Globus pallidus (tissue), 1 donor: ENCODE measurements around the gene CDK19.
"Not testable (repeated sequence)": the region's sequence is repeated elsewhere in the genome, so short reads cannot be mapped to it uniquely, and the experiment has no call there.

Experiments
- DNase-seq: peaks from one replicate; pipeline ENCODE4 v3.0.0-alpha.2; 2015; ENCODE audit warnings: low spot score

CDK19 gene

GRCh38 chr6:110577596-110578167 lies 237.6 kb downstream of the CDK19 start:
- not testable (repeated sequence) for DNase-seq

DNA sequence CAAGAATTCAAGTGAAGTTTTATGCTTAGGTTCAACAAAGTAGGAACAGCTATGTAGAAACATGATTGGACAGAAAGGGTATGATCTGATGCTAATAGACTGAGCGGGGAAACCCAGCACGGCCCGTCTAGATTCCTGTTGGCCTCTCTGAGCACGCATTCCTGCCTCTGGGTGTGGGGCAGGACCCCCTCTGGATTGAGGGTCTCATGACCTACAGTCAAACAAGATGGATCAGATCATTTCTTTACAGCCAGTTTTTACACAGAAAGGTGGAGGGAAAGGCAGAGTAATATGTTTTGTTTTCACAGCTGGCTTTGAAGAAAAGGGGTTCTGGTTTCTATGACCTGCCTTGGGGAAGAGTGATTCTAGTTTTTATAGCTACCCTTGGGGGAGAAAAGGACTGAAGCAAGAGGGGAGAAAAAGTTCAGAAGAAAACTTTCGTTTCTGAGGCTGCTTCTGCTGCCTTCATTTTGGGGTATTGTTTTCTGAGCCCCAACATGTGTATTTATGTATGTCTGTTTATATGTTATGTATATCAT lies 239.3 kb downstream of the CDK19 start:
- no peak for DNase-seq

- no peak for DNase-seq
Observed at GRCh38 chr6:110574817-110575216, 240.5 kb downstream of the CDK19 start.

DNA sequence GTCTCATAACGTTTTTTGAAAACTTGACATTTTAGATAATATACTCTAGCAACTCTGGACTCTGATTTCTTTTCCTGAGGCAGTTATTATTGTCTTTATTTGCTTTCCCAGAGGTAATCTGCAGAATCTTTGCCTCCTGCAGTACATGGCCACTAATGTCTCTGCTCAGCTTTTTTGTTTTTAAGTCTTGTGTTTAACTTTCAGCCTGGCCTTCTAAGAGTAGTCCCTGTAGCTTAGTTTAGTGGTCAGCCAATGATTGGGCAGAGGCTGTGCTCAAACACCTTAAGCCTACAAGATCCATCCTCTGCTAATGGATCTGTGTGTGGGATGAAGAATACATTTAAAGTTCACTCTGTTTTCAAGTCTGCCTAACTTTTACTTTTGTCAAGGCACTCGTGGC lies 241.7 kb downstream of the CDK19 start:
- DNase-seq: no peak

DNA sequence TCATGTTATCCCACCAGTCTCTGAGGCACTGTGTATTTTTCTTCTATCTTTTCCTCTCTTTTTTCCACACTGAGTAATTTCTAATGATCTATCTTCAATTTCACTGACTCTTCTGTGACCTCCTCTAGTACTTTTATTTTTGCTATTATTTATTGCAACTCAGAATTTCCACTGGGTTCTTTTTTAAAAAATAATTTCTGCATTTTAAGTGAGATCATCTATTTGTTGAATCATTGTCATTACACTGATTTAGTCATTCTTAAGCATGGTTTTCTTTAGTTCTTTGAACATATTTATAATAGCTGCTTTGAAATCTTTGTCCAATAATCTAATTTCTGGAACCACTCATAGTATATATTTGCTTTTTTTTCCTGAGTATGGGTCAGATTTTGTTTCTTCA lies 242.1 kb downstream of the CDK19 start:
- DNase-seq: no peak

- no peak for DNase-seq
Observed at GRCh38 chr6:110567957-110568696, 247.1 kb downstream of the CDK19 start.

GRCh38 chr6:110566346-110567125 lies 248.7 kb downstream of the CDK19 start:
- DNase-seq: no peak

GRCh38 chr6:110564703-110565421 lies 250.4 kb downstream of the CDK19 start:
- DNase-seq: no peak

DNA sequence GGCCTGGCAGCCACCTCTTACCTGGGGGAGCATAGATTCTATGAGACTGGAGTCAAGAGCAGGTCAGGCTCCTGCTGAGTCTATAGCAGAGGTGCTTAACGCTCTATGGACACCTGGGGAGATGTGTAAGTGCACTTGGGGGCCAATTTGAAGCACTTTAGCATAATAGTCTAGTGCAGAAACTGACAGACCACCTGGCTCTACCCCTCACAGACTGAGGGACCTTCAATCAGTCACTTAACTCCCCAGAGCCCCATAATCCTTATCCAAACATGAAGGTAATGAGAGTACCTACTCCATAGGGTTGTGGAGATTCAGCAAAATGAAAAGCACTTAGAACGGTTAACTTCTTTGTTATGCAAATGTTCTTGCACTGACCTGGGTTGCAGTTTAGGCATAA lies 251.6 kb downstream of the CDK19 start:
- no peak for DNase-seq

- no peak for DNase-seq
Observed at GRCh38 chr6:110562316-110562915, 252.9 kb downstream of the CDK19 start.

DNA sequence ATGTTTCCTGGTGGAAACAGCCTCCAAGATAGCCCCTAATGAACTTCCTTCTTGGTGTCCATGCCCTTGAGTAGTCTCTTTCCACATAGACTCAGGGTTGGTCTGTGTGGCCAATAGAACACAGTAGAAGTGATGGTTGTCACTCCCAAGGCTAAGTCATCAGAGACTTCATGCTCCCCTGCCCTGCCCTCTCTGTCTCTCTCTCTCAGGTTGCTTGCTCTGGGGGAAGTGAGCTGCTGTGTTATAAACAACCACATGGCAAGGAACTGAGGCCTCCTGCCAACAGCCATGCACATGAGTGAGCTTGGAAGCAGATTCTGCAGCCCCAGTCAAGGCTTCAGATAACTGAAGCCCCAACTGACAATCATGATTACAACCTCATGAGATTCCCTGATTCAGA lies 253.6 kb downstream of the CDK19 start:
- DNase-seq: no peak

GRCh38 chr6:110561008-110561396 lies 254.3 kb downstream of the CDK19 start:
- no peak for DNase-seq

DNA sequence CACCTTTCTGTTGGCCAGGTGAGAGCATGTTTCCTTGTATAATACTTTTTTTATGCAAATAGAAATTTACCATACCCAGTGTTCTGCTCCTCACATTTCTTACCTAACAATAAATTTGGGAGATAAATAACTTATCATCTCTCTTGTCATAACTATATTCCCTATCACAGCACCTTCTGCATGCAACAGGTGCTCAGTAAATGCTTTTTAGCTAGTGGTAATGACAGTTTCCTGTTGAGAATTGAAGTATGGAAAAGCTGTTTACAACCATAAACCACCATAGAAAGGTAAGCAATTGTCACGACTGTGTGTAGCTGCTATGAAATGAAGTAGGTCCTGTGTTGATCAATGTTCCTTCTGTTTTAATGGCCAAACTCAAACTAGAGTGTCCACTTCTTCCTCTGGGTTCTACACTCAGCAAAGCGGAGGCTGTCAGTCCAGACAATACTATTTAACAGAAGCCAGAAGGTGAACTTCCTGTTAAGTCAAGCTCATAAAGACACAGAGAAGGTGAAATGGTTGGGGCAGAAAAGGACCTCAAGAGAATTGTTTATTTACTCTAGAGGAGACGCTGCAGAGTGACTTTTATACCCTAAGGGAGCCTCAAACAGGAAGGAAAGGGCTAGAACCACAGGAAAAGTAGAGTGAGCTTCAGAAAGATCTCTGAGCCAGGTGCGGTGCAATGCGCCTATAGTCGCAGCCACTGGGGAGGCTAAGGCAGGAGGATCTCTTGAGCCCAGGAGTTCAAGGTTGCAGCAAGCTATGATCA lies 254.8 kb downstream of the CDK19 start:
- no peak for DNase-seq
